Embryonic facial prominence (tissue), 1 donor: ENCODE results near the gene TP53RK.
"Not testable (repeated sequence)": the region's sequence is repeated elsewhere in the genome, so short reads cannot be mapped to it uniquely, and the experiment has no call there.

Experiments used
- DNase-seq: peaks from one replicate; pipeline ENCODE4 v3.0.0-alpha.2; 2016; ENCODE audit errors: extremely low spot score

Gene TP53RK

DNA sequence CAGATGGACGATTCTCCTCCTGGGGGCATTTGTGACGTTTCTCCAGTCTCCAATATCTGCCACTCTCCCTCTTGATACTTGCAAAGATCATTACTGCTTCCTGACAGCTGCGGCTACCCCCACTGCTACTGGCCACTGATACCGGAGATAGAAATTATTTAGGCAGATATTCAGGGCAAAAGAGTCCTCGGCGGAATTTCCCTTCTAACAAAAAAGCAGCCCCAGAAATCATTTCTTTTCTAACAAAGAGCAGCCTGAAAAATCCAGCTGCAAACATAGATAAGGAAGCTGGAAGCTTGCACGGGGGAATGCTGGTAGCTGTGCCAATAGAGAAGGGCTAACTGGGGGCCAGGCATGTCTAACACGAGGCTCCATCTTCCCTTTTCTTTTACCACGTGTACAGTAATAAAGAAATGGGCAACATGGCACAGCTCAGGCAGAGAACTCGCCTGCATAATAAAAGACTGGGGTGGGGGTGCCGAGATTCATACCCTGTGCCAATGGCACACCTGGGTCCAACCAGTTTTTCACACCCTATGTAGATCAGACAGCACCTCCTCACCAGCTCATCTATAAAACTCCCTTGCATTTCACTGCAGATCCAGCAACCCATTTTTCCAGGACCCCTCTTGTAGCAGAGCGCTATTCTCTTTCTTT lies 6.1 kb downstream of the TP53RK start:
- no peak for DNase-seq

DNA sequence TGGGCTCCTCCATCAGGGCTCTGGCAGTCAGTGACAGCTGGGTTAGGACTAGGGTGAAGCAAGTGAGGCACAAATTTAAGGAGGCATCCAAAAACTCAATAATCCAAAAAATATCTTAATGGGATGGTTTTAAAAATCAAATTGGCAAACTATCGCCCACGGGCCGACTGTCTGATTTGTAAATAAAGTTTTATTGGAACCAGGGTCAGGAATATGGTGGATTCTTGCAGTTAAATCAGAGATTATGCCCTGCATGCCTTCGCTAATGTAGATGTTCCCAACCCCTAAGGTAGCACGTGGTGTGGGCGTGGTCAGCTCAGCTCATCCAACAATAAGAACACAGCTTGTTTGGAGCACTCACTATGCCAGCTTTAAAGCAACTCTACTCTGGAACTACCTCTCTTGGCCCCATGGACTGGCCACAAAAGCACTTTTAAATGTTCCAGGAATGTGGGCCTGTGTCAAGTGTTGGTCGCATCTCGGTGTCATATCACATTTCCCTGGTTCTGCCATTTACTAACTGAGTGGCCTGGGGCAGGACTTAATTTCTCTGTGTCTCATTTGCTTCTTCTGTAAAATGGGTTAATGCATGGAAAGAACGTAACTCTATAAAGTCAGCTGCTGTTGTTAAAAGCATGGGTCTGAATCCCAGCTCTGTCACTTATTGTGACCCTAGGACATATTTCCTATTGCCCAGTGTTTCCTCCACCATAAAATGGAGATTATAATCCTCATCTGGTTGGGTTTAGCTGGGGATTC lies 7.0 kb downstream of the TP53RK start:
- no peak for DNase-seq

DNA sequence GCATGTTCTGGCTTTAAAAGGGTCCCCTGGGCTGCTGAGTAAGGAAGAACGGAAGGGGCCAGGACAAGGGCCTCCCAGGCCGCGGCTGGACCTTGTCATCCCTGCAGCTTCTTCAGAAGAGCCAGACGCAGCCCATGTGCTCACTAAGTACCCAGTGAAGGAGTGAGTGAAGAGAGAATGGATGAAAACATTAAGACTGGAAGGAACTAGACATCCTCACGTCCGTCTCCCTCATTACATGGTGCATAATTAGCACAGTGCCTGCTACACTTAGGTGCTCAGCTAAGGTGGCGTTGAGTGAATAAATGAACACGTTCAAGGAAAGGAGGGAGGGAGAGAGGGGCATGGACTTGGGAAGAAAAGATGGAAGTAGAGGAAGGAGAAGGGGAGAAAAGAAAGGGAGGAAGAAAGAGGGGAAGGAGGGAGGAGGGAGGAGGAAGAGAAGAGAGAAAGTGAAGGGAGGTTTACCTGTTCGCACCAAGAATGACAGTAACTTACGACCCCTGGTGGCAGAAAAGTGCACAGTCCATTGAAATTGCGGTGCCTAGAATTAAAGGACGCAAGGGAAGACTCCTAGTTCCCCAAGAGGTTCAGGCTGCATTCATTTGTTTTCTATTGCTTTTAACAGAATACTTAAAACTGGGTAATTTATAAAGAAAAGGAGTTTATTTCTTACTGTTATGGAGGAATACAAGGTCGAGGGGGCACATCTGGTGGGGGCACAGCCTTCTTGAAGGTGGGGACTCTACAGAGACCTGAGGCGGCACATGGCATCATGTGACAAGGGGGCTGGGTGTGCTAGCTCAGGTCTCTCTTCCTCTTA lies 8.0 kb downstream of the TP53RK start:
- DNase-seq, result no peak

- DNase-seq, result no peak
These were observed 8.6 kb downstream of the TP53RK start for GRCh38 chr20:46680684-46681031.

GRCh38 chr20:46678516-46678915 lies 10.7 kb downstream of the TP53RK start:
- no peak for DNase-seq

DNA sequence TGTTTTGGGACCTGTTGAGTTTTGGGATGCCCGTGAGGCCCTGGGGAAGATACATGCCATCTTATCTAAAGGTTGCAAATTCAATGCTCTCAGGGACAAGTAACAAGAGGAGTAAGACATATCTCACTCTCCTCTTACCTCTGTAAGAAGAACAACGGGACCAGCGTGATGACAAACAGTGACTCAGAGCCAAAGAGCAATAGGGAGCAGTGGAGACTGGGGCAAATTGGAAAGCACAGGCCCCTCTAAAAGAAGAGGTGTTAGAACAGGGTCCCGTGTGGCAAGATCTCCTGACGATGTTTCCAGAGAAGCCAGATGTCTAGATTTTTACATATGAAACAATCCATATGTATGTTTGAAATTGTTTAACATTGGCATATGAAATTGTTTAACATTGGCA lies 11.6 kb downstream of the TP53RK start:
- no peak for DNase-seq

DNA sequence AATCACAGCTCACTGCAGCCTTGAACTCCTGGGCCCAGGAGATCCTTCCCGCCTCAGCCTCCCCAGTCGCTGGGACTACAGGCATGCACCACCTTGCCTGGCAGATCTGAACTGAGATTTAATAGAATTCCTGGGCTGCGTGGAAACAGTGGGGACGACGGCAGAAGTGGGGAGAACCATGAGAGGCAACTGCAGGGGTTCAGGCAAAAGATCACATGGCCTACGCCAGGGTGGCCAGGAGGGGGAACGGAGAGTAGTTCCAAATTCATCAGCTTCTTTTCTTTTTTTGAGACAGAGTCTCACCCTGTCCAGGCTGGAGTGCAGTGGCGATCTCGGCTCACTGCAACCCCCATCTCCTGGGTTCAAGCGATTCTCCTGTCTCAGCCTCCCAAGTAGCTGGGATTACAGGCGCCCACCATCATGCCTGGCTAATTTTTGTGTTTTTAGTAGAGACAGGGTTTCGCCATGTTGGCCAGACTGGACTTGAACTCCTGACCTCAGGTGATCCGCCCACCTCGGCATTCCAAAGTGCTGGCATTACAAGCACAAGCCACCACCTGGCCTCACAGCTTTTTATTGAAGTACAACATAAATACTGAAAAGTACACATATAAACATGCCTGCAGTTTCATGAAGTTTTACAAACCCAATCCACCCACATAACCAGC lies 12.5 kb downstream of the TP53RK start:
- DNase-seq, result not testable (repeated sequence)

DNA sequence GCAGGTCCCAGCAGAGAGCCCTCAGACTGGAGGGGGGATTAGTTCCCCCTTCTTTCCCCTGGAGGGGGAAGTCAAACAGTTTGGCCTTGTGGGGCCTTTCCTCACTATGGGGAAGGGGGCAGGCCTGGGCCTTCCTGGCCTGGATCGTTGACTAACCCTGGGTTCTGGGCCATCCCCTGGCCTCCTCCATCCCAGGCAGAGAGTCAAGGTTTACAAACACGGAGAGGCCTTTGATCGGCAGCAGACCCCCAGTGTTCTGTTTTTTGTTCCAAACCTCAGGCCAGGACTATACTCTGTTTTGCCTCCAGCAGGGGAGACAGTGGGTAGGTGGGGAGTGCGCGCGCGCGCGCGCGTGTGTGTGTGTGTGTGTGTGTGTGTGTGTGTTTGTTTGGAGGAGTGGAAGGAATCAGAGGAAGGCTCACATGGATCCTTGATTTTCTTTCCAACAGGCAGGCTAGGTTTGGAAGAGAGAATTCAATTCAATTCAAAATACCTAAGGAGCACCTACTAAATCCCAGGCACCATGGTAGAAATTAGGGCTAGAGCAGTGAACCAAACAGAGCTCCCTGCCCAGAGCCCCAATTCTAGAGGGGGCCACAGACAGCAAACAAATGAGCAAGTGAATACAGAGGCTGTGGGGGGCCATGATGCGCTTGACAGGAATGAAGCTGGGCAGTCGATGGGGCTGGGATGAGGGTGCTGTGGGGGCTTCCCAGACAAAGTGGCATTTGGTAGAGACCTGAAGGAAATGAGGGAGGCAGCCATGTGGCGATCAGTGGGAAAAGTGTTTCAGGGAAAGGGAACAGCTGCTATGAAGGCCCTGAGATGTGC lies 14.8 kb downstream of the TP53RK start:
- no peak for DNase-seq

- DNase-seq, result no peak
These were observed 15.6 kb downstream of the TP53RK start for GRCh38 chr20:46673394-46674252.

GRCh38 chr20:46672543-46673148 lies 16.6 kb downstream of the TP53RK start:
- DNase-seq, result no peak

DNA sequence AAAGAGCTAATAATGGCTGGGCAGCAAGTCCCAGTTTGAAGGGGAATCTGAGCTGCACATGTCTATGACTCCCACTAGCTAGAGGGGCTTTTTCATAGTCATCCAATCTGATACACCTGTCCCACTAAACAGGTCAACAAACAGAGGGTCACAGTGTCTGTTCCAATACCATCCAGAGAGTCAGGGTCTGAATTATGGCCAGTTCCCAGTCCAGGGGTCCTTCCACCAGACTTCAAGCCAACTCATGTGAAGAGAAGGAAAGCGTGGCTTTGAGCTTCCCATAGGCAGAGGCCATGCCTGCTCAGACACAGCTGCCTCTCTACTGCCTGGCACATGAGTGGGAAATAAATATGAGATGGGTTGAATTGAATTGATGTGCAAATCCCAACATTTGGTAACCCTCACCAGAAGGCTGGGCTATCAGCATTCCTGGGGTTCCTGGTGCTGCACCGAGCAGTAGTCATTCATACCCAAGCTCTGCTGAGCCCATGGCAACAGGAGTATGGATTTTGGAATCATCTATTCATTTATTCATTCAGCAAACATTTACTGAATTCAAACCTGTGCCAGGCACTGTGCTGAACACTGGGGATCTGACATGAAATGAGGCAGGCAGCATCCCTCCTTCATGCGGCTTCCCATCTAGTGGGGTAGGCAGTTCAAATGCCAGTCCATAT lies 17.2 kb downstream of the TP53RK start:
- DNase-seq, result no peak

DNA sequence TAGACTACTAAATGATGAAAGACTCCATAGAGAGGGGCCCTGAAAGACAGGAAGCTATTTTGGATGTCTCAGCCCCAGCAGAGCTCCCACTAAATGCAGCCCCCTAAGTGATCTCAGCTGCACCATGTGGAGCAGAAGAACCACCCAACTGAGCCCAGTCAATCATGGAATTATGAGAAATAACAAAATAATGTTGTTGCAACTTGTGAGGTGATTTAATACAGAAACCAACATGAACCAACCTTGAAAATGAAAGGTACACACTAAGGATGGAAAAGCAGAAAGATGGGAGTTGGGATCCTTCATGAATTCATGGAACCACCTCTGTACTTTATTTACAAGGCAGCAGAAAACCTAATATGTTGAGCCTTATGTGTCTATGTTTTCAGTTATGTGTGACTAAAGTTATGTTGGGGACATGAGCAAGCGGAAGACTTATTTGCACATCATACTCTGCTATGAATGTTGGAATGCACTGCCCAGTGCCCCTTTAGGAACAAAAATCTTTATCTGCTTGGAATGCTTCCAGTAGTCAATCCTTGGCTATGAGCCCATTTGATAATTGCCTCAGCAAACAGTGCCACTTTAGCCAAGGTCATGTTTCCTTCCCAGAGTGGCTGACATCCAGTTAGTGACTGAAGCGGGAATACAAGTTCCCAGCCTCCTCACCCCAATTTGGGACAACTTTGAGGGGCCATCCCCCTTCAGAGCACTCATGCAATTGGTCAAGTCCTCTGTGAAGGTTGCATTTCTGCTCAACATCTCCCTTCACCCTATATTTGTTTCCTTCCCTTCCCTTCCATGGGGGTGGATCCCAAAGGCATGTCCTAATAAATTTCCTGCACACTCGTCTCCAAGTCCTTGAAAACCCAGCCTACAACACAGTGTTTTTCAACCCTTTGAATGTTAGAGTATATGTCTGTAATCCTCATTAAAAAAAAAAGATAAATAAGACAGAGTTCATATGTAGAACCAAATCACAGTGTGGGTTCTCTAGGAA lies 18.4 kb downstream of the TP53RK start:
- DNase-seq, result no peak

- no peak for DNase-seq
These were observed 19.0 kb downstream of the TP53RK start for GRCh38 chr20:46670228-46670584.

DNA sequence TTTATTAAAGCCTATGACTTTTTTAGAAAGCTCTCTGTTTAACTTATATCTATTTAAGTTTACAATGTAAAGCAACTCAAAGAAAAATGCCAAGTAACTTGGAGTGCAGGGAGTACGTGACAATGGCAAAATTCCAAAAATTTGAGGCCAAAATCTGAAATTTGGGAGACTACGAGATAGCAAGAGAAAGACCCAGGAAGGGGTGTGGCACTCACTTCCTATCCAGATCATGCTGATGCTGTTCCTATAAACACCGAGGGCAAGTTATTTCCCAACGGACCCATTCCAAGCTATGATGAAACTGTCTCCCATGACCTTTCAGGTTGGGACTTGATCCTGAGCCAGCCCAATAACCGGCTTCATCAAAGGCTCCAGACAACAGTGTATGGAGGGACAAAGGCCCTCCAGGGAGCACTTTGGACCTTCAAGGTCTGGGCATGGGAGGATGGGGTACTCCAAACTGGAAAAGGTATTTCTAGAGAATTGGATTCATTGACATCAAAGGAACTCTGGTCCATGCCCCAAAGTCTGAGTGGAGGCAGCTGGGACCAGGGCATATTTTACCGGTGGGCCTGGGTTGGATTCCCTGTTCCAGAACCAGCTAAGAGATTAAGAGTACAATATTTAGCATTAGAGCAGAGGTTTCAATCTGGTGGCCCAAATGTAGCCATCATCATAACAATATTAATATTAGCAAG lies 22.3 kb downstream of the TP53RK start:
- no peak for DNase-seq

DNA sequence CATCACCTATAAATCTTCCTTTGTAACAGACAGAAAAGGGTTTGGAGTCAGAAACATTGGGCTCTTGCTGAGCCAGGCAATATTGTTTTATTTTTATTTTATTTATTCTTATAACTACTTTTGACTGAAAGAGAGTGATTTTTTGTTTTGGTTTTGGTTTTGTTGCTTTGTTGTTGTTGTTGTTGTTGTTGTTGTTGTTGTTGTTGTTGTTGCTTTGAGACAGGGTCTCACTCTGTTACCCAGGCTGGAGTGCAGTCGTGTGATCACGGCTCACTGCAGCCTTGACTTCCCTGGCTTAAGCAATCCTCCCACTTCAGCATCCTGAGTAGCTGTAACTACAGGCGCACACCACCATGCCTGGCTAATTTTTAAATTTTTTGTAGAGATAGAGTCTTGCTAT lies 22.9 kb downstream of the TP53RK start:
- no peak for DNase-seq

GRCh38 chr20:46665602-46666001 lies 23.6 kb downstream of the TP53RK start:
- DNase-seq, result no peak

- no peak for DNase-seq
These were observed 25.7 kb downstream of the TP53RK start for GRCh38 chr20:46663531-46663930.

GRCh38 chr20:46661659-46662058 lies 27.6 kb downstream of the TP53RK start:
- DNase-seq, result no peak
